Fibroblast of skin of left quadriceps (primary cell): Measurements from ENCODE around the gene CPNE7.
A peak's percentile ranks its signal among the peaks of the same experiment; 100 is the strongest.
"Not testable (repeated sequence)": the region's sequence is repeated elsewhere in the genome, so short reads cannot be mapped to it uniquely, and the experiment has no call there.

Source experiments
- DNase-seq, 2 experiments: peaks; one replicate each; pipeline ENCODE4 v3.0.0-alpha.2; 2013; ENCODE audit warnings: low read depth in 2 of 2

Gene CPNE7

DNA sequence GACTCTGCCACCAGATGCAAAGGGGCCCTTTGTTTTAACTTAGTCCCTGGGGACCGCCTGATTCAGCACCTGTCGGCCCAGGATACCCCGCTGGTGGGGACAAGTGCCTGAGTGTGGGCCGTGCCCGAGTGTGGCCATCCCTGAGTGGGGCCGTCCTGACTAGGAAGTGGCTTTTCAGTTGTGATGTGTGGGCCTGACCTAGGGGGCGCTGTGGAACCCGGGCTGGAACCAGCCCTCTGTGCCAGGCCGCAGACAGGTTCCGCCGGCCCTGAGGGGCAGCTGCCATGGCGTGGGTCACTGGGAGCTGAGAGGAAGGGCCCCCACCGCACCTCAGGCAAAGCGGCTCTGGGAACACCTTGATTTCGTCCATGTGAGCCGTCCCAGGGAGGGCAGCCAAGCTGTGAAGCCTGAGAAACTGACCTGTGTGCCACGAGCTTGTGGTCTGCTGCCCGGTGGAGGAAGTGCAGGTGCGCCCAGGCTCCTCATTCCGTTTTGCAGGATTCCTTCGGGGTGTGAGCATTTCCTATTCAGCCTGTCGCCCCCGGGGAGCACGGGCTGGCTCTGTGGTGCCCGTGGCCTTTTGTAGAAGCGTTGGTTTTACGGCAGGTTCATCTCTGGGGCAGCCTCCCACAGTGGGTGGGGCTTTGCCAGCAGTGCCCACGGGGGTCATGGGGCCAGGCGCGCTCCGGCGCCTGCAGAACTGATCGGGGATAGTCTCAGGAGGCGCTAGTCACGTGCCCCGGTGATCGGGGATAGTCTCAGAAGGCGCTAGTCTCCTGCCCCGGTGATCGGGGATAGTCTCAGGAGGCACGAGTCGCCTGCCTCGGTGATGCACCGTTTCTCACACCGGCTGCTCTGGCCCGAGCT is 9.8 kb upstream of the CPNE7 start:
- DNase-seq = no peak

DNA sequence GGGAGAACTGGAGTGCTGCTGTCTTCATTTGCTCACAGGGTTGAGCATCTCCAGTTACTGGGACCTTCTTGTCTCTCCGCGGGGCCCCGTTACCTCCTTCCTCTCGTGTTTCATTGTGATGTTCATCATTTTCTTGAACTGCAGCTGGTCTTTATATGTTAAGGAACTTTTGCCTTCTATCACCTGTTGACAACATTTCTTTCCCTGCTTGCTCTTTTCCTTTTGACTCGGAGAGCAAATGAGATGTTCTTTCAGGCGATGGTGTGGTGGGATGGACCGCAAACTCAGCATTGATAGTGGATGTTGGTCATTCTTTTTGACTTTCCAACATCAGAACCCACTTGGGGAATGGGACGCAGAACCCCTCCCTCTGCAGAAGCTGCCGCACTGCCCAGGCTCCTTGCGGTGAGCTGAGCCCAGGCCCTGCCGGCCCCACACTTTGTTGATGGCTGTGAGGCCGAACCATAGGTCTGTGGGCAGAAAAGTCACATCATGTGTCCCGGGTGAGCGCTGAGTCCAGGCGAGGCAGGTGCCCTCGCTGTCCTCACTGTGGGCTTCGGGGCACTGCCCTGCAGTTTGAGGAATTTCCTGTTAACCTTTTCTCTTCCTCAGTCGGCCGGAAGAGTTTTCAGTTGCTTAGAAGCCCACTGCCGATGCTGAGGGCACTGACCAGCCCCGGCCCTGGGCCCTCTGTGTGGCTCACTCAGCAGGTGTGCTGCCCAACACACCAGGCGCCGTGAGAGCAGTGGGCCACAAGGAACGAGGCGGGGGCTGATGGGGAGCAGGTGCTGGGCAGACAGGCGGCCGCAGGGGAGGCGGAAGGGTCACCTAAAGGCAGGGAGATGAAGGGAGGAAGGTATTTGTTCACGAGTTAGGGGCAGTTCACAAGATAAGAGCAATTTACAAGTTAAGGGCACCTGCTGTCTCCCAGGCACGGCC is 7.6 kb upstream of the CPNE7 start:
- DNase-seq = no peak

- DNase-seq = no peak
These were observed 5.8 kb upstream of the CPNE7 start for GRCh38 chr16:89569506-89570341.

- DNase-seq = no peak
These were observed 5.1 kb upstream of the CPNE7 start for GRCh38 chr16:89570342-89570923.

DNA sequence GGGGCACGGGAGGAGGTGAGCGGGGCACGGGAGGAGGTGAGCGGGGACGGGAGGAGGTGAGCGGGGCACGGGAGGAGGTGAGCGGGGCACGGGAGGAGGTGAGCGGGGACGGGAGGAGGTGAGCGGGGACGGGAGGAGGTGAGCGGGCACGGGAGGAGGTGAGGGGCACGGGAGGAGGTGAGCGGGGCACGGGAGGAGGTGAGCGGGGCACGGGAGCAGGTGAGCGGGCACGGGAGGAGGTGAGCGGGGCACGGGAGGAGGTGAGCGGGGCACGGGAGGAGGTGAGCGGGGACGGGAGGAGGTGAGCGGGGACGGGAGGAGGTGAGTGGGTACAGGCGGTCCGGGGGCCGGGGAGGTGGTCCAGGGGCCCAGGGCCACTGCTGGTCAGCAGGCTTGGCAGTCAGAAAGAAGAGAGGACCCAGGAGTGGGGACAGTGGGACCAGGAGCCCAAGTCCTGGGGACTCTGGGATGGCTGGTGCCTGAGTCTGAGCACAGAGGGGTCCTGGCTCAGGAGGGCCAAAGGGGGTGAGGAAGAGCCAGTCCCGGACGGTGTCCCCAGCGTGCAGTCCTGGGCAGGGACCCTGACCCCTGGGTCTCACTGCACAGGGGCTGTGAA is 4.5 kb upstream of the CPNE7 start:
- not testable (repeated sequence) for DNase-seq

DNA sequence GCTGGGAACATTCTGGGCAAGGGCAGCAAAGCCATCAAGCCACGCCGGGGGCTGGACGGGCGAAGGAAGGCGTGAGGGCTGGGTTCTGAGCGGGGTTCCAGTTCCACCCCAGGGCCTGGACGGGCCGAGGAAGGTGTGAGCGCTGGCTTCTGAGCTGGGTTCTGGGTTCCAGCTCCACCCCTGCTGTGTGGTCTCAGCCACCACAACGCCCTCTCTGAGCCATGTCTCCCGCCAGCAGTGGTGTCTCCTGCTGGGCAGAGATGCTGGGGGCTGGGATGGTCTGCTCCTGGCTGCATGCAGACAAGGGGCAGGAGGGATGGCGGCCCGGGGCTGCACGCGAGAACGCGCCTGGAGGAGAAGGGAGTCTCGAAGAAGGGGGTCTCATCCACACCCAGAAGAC is 3.9 kb upstream of the CPNE7 start:
- no peak for DNase-seq

GRCh38 chr16:89572073-89572484 is 3.5 kb upstream of the CPNE7 start:
- DNase-seq = no peak

DNA sequence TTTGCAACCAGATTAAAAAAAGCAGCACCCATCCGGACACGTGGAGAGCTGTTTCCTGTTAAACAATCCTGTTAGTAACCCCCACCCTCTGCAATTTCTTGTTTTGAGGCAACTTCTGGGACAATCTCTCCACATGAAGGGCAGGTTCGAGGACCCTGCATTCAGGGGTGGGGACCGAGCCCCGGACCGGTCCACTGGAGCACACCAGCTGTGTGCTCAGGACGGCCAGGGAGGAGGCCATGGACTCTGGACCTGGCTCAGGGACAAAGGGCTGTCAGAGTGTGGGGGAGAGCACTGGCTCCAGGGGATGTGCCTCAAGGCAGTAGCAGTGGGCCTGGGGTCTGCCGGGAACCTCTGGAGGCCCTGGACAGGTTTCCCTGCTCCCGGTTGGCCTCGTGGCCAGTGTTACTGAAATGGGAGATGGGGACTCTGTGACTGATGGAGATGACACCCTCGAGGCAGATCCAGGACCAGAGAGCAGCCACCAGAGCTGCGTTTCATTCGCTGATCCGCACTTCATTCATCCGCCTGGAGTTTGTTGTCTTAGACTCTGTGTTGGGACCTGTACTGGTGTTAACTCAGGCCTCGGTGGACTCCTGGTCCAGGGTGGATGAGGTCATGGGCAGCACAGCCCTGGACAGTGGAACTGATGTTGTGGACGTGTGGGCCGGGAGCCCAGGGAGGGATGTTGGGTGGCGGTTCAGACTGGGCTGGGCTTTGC is 2.9 kb upstream of the CPNE7 start:
- no peak for DNase-seq

DNA sequence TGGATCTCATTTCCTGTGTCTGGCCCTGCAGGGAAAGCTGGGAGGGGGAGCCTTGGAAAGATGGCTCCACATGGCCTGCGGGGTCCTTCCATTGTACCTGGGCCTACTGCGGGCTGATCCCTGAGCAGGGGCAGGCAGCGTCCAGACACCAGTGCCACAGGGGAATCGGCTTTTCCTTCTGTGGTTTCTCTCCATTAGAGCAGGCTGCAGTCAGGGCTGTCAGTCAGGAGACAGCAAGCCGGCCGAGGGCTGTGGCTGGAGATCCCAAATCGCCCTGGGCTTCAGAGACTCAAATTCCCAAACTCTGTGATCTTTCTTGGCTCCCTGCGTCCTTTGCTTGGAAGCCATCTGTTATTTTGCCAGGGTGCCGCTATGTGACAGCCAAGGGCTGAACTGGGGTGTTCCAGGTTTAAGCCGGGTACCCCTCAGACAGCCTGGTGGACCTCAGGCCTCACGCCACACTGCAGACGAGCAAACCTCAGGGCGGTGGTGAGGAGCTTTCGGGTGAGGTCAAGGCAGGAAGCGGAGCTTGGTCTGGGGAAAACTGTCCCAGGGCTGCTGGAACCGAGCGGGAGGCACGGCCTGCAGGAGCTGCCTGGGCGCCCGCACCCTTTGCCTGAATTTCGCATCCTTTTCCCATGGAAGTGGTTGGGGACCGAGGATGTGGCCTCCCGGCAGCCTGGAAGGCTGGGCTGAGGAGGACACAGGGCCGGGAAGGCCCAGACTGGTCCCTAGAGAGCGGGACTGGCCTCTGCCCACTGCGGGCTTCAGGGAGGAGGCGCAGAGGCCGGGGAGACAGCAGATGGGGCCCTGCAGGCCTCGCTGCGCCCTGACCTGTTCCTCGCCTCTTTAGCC is 1.5 kb upstream of the CPNE7 start:
- no peak for DNase-seq

GRCh38 chr16:89574681-89575246 is 794 bp upstream of the CPNE7 start:
- peak in 1 of 2 experiments; percentile 34 for DNase-seq

GRCh38 chr16:89576153-89577054 is 846 bp downstream of the CPNE7 start:
- no peak for DNase-seq

DNA sequence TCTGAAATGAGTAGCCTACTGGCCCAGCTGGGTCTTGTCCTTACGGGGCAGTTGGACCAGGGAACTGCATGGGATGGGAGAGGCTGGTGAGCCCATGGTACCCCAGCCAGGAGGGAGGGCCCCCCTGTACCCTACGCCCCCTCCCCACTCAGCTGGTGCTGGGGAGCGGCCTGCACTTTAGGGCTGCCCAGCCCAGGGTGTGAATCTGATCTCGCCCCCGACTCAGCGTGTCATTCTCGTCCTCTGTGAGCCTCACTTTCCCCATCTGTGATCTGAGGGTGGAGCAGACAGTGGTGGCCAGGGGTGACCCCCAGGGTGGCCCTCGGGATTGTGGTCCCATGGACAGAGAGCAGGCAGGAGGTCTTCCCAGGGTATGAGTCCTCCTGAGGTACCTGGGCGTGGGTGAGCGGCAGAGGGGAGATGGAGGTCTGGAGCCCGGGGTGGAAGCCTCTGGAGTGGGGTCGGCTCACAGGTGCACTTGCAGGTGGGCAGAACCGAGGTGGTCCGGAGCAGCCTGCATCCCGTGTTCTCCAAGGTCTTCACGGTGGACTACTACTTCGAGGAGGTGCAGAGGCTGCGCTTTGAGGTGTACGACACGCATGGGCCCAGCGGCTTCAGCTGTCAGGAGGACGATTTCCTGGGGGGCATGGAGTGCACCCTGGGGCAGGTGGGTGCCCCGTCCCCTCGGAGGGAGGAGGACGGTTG is 1.6 kb downstream of the CPNE7 start:
- DNase-seq = no peak

DNA sequence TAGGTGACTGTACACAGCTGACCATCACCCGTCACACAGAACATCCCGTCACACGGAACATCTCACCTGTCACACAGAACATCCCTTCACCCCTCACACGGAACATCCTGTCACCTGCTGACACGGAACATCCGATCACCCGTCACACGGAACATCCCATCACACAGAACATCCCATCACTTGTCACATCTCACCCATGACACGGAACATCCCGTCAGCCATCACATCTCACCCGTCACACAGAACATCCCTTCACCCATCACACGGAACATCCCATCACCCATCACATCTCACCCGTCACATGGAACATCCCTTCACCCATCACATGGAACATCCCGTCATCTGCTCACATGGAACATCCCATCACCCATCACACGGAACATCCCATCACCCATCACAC is 3.8 kb downstream of the CPNE7 start:
- no peak for DNase-seq

DNA sequence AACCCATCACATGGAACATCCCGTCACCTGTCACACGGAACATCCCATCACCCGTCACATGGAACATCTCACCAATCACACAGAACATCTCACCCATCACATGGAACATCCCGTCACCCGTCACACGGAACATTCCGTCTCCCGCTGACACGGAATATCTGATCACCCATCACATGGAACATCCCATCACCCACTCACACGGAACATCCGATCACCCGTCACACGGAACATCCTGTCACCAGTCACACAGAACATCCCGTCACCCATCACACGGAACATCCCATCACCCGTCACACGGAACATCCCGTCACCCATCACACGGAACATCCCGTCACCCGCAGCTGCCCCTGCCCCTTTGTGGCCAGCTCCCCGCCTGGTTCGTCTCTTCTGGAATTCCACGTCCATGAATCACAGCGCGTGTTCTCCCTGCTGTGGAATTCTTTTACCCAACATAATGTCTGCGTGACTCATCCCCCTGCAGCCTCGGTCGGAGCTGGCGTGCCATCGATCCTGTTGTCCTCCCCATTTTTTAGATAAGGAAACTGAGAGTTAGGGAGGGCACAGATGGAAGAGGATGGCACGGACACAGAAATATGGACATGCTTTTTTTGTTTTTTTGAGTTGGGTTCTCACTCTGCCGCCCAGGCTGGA is 5.6 kb downstream of the CPNE7 start:
- peak; percentile 91 to 93 for DNase-seq

DNA sequence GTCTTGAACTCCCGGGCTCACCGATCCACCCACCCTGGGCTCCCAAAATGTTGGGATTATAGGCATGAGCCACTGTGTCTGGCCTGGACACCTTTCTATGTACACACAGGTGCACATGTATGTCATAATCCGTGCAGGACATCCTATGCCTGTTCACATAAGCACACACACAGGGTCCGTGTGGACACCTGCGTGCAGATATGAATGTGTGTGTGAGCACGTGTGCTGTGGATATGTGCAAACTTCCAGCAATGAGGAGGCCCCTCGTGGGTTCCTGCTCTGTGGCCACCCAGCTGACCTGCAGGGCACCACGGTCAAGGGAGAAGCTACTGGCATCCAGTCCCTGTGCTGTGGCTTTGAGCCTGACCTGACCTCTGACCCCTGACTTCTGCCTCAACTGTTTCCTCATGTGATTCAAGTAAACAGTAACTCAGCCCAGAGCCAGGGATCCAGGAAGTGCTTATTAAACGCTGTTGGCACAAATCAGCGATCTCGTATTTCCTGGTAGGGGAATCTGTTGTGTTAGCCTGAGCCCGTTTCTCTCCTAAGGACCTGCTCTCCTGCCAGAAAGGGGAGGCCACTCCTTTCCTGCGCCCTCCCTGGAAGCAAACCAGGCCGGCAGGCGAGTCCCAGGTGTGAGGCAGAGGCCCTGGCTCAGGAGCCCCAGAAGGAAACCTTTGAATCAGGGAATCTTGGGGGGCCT is 6.5 kb downstream of the CPNE7 start:
- no peak for DNase-seq

- no peak for DNase-seq
These were observed 7.1 kb downstream of the CPNE7 start for GRCh38 chr16:89582614-89583196.
